OCI-LY3 (cell line): ENCODE results near the gene TMEM39A.

ENCODE experiments used
- CTCF ChIP-seq: fragments of 200-600, 300-600 bp; sonication (generic); IDR thresholded peaks from 2 replicates; pipeline ENCODE4 v1.5.1; 2014; ENCODE audit warnings: antibody characterized with exemption, low read length, low read depth
- EZH2phosphoT487 ChIP-seq: fragments of 200-600 bp; shearing (Covaris generic); IDR thresholded peaks from 2 replicates; pipeline ENCODE4 v1.6.1; 2018; ENCODE audit warnings: antibody characterized with exemption, mixed run types, low read depth

DNA sequence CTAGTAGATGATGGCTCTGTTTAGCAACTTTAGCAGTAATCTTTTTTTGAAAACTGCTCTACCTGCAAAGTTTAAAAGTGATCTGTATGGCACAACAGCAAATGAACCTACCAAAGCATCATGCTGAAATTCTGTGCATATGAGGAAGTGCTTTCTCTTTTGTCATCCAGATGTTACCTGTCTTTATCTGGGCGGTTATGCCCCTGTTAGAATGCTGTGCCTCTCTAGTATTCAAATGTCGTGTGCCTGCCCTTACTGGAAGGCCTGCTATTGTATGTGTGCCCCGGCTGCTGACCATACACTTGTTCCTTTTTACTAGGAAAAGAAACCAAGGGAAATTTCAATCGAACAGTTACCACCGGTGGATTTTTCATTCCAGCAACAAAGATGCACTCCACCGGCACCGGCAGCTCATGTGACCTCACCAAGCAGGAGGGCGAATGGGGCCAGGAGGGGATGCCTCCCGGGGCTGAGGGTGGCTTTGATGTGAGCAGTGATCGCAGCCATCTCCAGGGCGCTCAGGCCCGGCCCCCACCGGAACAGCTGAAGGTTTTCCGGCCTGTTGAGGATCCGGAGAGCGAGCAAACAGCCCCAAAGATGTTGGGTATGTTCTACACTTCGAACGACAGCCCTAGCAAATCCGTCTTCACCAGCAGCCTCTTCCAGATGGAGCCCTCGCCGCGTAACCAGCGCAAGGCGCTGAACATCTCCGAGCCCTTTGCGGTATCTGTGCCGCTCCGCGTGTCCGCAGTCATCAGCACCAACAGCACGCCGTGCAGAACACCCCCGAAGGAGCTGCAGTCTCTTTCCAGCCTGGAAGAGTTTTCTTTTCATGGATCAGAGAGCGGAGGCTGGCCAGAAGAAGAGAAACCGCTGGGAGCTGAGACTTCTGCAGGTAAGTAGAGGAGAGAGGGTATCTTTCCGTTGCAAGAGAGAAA is 61.6 kb downstream of the TMEM39A start:
- no peak for TF ChIP-seq CTCF
- TF ChIP-seq EZH2phosphoT487 = no peak
